Measurements from ENCODE around the gene NUCB1.

NUCB1 gene

DNA sequence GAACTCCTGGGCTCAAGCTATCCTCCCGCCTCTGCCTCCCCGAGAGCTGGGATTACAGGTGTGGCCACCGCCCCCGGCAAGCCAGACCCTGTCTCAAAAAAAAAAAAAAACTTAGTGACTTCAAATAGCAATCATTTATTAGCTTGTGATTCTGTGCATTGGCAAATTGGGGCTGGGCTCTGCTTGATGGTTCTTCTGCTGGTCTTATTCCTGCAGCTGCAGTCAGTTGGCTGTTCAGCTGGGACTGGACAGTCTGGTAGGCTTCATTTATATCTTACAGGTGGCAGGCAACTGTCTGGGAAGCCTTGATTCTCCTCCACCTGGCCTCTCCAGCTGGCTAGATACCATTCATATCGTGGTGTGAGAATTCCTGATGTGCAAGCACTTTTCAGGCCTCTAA lies 40.8 kb downstream of the NUCB1 start:
- 78% methylated on average over 3 of the region's 5 CpGs; no CpG with 5 or more reads in 1 of the 2 experiments for WGBS, 2 experiments (ENCODE audit: insufficient coverage in 2 of 2)

DNA sequence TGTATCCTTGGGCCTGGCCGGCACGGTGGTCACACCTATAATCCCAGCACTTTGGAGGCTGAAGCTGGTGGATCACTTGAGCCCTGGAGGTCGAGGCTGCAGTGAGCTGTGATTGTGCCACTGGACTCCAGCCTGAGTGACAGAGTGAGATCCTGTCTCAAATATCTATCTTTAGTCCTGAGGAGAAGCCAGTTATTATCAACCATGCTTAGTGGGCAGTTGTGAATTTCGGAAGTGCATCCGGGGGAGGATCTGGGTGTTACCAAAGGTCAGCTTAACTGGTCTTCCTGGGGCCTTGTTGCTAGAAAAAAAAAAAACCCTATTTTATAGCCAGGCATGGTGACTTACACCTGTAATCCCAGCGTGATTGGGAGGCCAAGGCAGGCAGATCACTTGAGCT lies 43.0 kb downstream of the NUCB1 start:
- 76 to 93% methylated on average over 3 to 5 of the region's 6 CpGs for WGBS, 2 experiments (ENCODE audit: insufficient coverage in 2 of 2)
- Histone ChIP-seq H3K27ac (ENCODE audit: low read depth, low read length, severe bottlenecking) (no peak overlapping the region), H3K4me1 (ENCODE audit: control insufficient read depth, insufficient read depth, low read length, poor library complexity, severe bottlenecking) (no peaks in the 10 kb centered on the region), H3K36me3 (ENCODE audit: control insufficient read depth, insufficient read depth, low read length) (no peaks in the 10 kb centered on the region), H3K4me3 (ENCODE audit: extremely low read depth, insufficient read depth, low read length, poor library complexity, severe bottlenecking) (no peak overlapping the region), H3K9me3 (ENCODE audit: control insufficient read depth, low read length) (peaks cover 9% of the 10 kb centered on the region)

More for the DNA sequence above, 40.8 kb downstream of the NUCB1 start:
- H3K36me3 ChIP-seq (ENCODE audit: control insufficient read depth, insufficient read depth, low read length) = no peaks in the 10 kb centered on the region
- H3K27ac ChIP-seq (ENCODE audit: low read depth, low read length, severe bottlenecking) = no peak overlapping the region
- H3K4me1 ChIP-seq (ENCODE audit: control insufficient read depth, insufficient read depth, low read length, poor library complexity, severe bottlenecking) = no peaks in the 10 kb centered on the region
- no peak overlapping the region for H3K4me3 ChIP-seq (ENCODE audit: extremely low read depth, insufficient read depth, low read length, poor library complexity, severe bottlenecking)
- no peaks in the 10 kb centered on the region for H3K9me3 ChIP-seq (ENCODE audit: control insufficient read depth, low read length)

- Histone ChIP-seq H3K27ac (ENCODE audit: low read depth, low read length, severe bottlenecking) (no peak overlapping the region), H3K36me3 (ENCODE audit: control insufficient read depth, insufficient read depth, low read length) (no peaks in the 10 kb centered on the region), H3K9me3 (ENCODE audit: control insufficient read depth, low read length) (peaks cover 9% of the 10 kb centered on the region), H3K4me3 (ENCODE audit: extremely low read depth, insufficient read depth, low read length, poor library complexity, severe bottlenecking) (no peak overlapping the region), H3K4me1 (ENCODE audit: control insufficient read depth, insufficient read depth, low read length, poor library complexity, severe bottlenecking) (no peaks in the 10 kb centered on the region)
- WGBS, 2 experiments (ENCODE audit: insufficient coverage in 2 of 2) = 97 to 100% methylated on average over 3 to 4 of the region's 5 CpGs
Observed at GRCh38 chr19:48945415-48945814, 45.3 kb downstream of the NUCB1 start.

DNA sequence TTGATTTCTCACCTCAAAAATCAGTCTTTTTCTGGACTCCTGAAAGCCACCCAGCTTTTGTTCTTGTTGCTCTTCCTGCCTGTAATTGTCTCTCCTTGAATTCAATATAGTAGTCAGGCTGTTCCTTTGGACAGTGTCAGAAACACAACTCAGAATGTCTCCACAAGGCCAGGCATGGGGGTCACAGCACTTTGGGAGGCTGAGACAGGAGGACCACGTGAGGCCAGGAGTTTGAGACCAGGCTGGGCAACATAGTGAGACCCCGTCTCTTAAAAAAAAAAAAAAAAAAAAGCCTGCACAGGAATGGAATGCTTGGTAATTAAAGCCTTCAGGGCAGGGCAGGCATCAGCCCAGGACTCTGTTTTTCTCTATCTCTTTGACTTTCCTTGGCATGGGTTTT lies 45.7 kb downstream of the NUCB1 start:
- WGBS, 2 experiments (ENCODE audit: insufficient coverage in 2 of 2) = 87 to 91% methylated on average over 1 to 2 of the region's 2 CpGs
- Histone ChIP-seq H3K27ac (ENCODE audit: low read depth, low read length, severe bottlenecking) (no peak overlapping the region), H3K9me3 (ENCODE audit: control insufficient read depth, low read length) (peaks cover 9% of the 10 kb centered on the region), H3K4me3 (ENCODE audit: extremely low read depth, insufficient read depth, low read length, poor library complexity, severe bottlenecking) (no peak overlapping the region), H3K36me3 (ENCODE audit: control insufficient read depth, insufficient read depth, low read length) (no peaks in the 10 kb centered on the region), H3K4me1 (ENCODE audit: control insufficient read depth, insufficient read depth, low read length, poor library complexity, severe bottlenecking) (no peaks in the 10 kb centered on the region)

DNA sequence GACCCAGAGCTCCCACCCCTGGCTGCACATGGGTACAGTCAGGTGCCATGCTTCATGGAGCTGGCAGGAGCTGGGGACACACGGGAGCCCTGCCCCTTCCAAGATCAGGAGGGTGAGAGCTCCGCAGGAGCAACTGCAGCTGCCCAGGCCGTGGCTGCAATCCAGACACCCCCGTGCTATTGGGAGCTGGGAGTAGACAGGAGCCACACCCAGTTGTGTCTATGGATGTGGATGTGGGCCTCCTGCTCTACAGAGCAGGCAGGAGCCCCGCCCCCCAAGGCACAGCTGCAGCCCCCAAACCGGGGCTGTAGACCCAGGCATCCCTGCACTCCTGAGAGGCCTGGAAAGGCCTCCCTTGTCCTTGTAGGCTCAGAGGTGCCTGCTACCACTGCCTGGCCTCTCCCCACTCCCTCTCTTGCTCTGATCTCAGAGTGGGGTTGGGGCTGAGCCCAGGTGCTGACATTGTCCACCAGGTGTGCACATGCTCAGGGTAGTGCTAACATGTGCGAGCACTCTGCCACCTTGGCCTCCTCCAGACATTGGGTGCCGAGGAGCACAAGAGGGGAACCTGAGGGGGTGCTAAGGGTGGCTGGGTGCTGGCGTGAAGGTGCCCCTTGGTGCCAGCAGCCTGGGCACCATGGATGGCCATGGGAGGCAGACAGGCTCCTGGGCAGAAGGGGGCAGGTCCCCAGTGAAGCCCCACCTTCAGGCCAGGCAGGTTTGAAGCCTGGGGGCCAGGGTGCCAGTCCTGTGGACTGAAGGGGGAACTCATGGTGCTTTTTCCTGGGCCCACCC lies 46.5 kb downstream of the NUCB1 start:
- no peak overlapping the region for H3K4me3 ChIP-seq (ENCODE audit: extremely low read depth, insufficient read depth, low read length, poor library complexity, severe bottlenecking)
- WGBS, 2 experiments (ENCODE audit: insufficient coverage in 2 of 2) = 84 to 85% methylated on average over 9 of the region's 9 CpGs

GRCh38 chr19:48947258-48947542 lies 47.1 kb downstream of the NUCB1 start:
- Histone ChIP-seq H3K27ac (ENCODE audit: low read depth, low read length, severe bottlenecking) (no peak overlapping the region), H3K9me3 (ENCODE audit: control insufficient read depth, low read length) (peaks cover 9% of the 10 kb centered on the region), H3K4me3 (ENCODE audit: extremely low read depth, insufficient read depth, low read length, poor library complexity, severe bottlenecking) (no peak overlapping the region), H3K36me3 (ENCODE audit: control insufficient read depth, insufficient read depth, low read length) (no peaks in the 10 kb centered on the region), H3K4me1 (ENCODE audit: control insufficient read depth, insufficient read depth, low read length, poor library complexity, severe bottlenecking) (no peaks in the 10 kb centered on the region)
- 86 to 96% methylated on average over 3 of the region's 3 CpGs for WGBS, 2 experiments (ENCODE audit: insufficient coverage in 2 of 2)

More for the DNA sequence above, 46.5 kb downstream of the NUCB1 start:
- Histone ChIP-seq H3K27ac (ENCODE audit: low read depth, low read length, severe bottlenecking) (no peak overlapping the region), H3K9me3 (ENCODE audit: control insufficient read depth, low read length) (peaks cover 9% of the 10 kb centered on the region), H3K36me3 (ENCODE audit: control insufficient read depth, insufficient read depth, low read length) (no peaks in the 10 kb centered on the region), H3K4me1 (ENCODE audit: control insufficient read depth, insufficient read depth, low read length, poor library complexity, severe bottlenecking) (no peaks in the 10 kb centered on the region)

DNA sequence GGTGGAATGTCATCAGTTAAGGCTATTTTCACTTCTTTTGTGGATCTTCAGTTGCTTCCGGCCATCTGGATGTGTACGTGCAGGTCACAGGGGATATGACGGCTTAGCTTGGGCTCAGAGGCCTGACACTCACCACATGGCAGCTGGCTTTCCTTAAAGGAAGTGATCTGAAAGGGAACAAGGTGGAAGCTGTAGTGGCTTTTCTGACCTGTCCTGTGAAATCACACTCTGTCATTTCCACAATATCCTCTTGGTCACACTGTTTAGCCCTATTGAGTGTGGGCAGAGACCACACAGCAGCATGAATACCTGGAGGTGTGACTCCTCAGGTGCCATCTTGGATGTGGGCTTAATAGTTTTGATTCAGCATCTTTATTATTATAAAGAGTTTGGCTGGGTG lies 50.0 kb downstream of the NUCB1 start:
- Histone ChIP-seq H3K36me3 (ENCODE audit: control insufficient read depth, insufficient read depth, low read length) (no peaks in the 10 kb centered on the region), H3K27ac (ENCODE audit: low read depth, low read length, severe bottlenecking) (no peak overlapping the region), H3K9me3 (ENCODE audit: control insufficient read depth, low read length) (peaks cover 9% of the 10 kb centered on the region), H3K4me3 (ENCODE audit: extremely low read depth, insufficient read depth, low read length, poor library complexity, severe bottlenecking) (no peak overlapping the region), H3K4me1 (ENCODE audit: control insufficient read depth, insufficient read depth, low read length, poor library complexity, severe bottlenecking) (no peaks in the 10 kb centered on the region)
- whole genome bisulfite sequencing, 2 experiments (ENCODE audit: insufficient coverage in 2 of 2) = 88 to 94% methylated on average over 3 of the region's 3 CpGs

GRCh38 chr19:48950830-48951519 lies 50.9 kb downstream of the NUCB1 start:
- Histone ChIP-seq H3K27ac (ENCODE audit: low read depth, low read length, severe bottlenecking) (no peak overlapping the region), H3K4me1 (ENCODE audit: control insufficient read depth, insufficient read depth, low read length, poor library complexity, severe bottlenecking) (peaks cover 7% of the 10 kb centered on the region), H3K4me3 (ENCODE audit: extremely low read depth, insufficient read depth, low read length, poor library complexity, severe bottlenecking) (no peak overlapping the region), H3K36me3 (ENCODE audit: control insufficient read depth, insufficient read depth, low read length) (peaks cover 5% of the 10 kb centered on the region), H3K9me3 (ENCODE audit: control insufficient read depth, low read length) (peaks cover 9% of the 10 kb centered on the region)
- 90 to 95% methylated on average over 5 to 6 of the region's 9 CpGs for WGBS, 2 experiments (ENCODE audit: insufficient coverage in 2 of 2)

DNA sequence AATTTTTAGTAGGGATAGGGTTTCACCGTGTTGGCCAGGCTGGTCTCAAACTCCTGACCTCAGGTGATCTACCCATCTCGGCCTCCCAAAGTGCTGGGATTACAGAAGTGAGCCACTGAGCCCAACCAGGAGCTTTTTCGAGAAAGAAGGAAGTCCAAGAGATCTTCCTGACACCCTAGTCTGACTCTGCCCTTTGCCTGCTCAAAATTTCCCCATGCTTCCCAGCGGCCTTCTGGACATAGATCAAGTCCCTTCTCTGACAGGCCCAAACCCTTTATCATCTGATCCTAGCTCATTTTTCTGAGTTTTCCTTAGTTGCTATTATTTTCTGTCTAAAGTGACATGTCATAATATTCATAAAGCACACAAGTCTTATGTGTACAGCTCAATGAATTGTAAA lies 53.0 kb downstream of the NUCB1 start:
- 83 to 92% methylated on average over 3 to 4 of the region's 4 CpGs for WGBS, 2 experiments (ENCODE audit: insufficient coverage in 2 of 2)
- peaks cover 26% of the 10 kb centered on the region for H3K36me3 ChIP-seq (ENCODE audit: control insufficient read depth, insufficient read depth, low read length)
- H3K4me1 ChIP-seq (ENCODE audit: control insufficient read depth, insufficient read depth, low read length, poor library complexity, severe bottlenecking) = peaks cover 11% of the 10 kb centered on the region
- no peaks in the 10 kb centered on the region for H3K9me3 ChIP-seq (ENCODE audit: control insufficient read depth, low read length)
- no peak overlapping the region for H3K27ac ChIP-seq (ENCODE audit: low read depth, low read length, severe bottlenecking)
- no peak overlapping the region for H3K4me3 ChIP-seq (ENCODE audit: extremely low read depth, insufficient read depth, low read length, poor library complexity, severe bottlenecking)

GRCh38 chr19:48953990-48954594 lies 54.0 kb downstream of the NUCB1 start:
- 70 to 79% methylated on average over 8 to 10 of the region's 11 CpGs for WGBS, 2 experiments (ENCODE audit: insufficient coverage in 2 of 2)
- peak overlapping the region; percentile 74 for H3K4me3 ChIP-seq (ENCODE audit: extremely low read depth, insufficient read depth, low read length, poor library complexity, severe bottlenecking)
- H3K9me3 ChIP-seq (ENCODE audit: control insufficient read depth, low read length) = no peaks in the 10 kb centered on the region
- peaks cover 34% of the 10 kb centered on the region for H3K36me3 ChIP-seq (ENCODE audit: control insufficient read depth, insufficient read depth, low read length)
- peaks cover 11% of the 10 kb centered on the region for H3K4me1 ChIP-seq (ENCODE audit: control insufficient read depth, insufficient read depth, low read length, poor library complexity, severe bottlenecking)
- peak overlapping the region; percentile 98 for H3K27ac ChIP-seq (ENCODE audit: low read depth, low read length, severe bottlenecking)
